HL-60/S4 treated with phorbol 12-myristate 13-acetate at 8.2 ng/mL for 4 days and 3 days (cell line): ENCODE results near the gene DHX30.
"Not testable (repeated sequence)": the region's sequence is repeated elsewhere in the genome, so short reads cannot be mapped to it uniquely, and the experiment has no call there.

Experiments
- in situ Hi-C: fragments of 300-500 bp; cut with MboI; formaldehyde crosslinking; loops from 2 replicates; pipeline ENCODE4 v1.15.0; 2022; ENCODE audit warnings: low sequenced_read_pairs

DHX30 gene

DNA sequence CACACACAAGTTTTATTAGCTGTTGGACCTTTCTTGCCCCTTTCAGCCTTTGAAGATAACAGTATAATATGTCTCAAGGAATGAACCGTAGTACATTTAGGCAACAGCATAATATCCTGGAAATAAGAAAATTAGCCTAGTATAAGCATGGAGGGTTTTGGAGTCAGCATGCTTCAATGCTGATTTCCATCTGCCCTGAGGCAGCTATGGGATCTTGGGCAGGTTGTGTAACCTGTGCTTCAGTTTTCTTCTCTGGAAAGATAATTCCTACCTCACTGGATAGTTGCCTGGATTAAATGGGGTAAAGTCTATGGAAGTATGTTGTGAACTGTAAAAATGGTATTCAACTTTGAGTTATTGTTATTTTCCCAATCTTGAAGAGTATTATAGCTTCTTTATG, 1.6 kb downstream of the DHX30 start:
- in situ Hi-C loops = no loop called here

DNA sequence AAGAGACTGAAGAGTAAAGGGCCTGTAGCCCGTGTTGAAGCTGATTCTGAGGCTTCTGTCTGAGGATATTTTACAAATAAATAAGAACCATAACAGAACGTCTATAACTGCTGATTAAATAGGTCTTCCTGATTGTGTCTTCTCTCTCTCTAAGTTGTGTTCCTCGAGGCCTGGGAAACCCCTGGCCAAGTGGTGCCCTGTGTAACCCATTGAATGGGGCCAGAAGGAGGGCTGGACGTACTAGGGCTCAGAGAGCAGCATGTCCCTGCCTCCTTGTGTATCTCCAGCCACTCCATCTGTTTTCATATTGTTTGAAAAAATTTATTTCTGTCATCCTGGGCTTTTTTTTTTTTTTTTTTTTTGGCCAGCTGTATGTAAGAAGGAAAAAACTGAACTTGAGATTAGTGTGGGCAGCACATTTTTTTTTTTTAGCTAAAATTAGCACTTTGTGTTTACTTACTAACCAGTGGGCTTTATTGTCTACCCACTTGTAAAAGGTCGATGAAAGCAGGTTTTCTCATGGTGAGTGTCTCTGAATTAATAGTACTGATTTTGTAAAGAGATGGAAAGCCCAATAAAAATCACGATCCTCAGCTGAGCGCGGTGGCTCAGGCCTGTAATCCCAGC, 10.7 kb downstream of the DHX30 start:
- in situ Hi-C loops = no loop called here

DNA sequence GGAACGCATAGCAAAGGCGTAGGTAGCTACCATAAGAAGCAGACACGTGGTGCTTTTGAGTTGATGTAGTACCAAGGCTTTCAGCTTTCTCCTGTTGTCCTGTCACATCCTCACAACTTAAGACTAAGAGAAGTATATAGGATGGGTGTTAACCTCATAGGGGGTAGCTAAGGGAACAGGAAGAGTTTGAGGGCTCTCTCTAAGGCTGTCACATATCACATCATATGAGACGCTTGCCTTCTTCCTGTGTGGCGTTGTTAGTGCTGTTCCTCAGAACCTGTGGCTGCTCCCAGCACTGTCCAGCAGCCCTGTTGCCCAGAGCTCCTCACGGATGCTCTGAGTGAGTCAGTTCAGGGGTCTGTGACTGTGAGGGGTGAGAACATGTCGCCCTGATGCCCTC, 14.7 kb downstream of the DHX30 start:
- in situ Hi-C loops = no loop called here

DNA sequence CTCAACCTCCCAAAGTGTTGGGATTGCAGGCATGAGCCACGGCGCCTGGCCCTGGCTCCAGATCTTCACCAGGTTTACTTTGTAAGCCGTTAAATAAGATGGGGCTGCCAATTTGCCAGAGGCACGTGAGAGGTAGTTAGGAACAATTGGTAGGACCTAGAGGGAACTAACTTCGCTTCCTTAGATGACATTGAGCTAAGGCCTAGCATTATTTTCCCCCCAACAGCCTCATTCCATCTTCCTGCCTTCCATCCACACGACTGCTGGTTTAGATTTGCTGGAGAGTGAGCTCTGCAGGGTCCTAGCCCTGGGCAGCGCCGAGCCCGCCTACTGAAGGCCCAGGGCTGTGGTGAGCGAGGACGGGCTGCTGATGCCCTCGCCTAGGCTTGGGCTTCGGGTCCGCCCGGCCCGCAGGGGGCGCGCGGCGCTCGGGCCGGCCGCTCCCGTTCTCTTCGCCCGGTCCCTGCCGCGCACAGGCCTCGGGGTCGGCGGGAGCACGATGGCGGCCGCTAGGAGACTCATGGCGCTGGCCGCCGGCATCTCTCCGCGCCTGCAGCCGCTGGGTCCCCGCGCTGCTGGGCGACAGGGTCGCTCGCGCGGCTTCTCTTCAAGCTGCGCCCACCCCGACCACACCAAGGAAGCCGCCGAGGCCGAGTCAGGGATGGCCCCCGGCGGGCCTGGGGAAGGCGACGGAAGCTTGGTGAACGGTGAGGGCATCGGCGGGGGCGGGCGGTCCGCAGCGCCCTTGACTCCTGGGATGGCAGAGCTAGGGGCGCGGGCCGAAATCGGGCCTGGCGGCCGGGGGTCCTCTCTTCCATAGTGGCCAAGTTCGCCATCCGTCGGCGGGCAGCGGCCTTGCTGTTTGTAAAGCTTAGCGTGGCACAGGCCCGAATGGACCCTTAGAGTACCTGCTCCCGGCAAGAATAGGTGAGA, 21.9 kb downstream of the DHX30 start:
- in situ Hi-C loops = no loop called here

DNA sequence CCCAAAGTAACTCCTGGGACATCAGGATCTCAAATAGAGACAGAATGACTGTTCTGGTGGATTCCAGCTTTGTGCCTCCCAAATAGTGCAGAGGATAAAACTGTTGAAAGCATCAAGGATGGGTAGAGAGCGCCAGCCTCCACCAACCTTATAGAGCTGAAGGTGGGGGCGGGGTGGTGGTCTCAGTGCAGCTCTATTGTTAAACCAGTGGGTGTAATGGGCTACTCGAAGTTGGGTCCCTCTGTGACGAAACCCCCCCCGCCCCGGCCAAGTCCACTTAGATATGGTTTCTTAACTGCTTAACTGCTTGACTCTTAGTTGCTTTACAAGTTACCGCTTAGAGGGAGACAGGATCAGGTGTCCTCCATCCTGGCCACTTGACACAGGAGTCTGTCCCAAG, 22.7 kb downstream of the DHX30 start:
- in situ Hi-C loops = no loop called here

DNA sequence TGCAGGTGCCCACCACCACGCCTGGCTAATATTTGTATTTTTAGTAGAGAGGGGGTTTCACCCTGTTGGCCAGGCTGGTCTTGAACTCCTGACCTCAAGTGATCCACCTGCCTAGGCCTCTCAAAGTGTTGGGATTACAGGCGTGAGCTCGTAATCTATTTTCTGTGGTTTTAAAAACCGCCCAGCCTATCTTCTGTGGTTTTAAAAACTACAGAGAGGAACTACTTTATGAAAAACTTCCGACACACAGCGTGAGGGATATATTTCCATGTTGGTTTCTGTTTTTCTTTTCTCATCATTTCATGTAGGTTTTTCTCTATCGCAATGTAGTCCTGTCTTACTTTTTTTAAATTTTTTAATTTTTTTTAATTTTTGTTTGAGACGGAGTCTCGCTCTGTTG, 26.5 kb downstream of the DHX30 start:
- in situ Hi-C loops = not testable (repeated sequence)

DNA sequence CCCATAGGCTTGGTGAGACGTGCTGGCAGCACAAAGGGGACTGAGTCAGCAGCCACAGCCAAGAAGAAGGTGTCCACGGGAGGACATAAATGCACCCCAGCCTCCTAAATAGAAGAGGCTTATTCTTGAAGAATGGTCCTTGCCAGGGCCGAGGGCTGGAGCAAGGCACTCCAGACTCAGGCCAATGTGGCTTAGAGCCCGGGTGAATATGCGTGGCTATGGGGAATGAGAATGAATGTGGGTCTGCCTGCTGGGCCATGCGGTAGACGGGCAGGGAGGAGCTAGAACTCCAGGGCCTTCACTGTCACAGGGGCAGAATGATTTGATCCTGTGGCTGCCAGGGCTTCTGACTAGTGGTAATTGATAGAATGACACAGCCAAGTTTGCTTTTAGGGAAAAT, 34.0 kb downstream of the DHX30 start:
- in situ Hi-C loops = no loop called here

DNA sequence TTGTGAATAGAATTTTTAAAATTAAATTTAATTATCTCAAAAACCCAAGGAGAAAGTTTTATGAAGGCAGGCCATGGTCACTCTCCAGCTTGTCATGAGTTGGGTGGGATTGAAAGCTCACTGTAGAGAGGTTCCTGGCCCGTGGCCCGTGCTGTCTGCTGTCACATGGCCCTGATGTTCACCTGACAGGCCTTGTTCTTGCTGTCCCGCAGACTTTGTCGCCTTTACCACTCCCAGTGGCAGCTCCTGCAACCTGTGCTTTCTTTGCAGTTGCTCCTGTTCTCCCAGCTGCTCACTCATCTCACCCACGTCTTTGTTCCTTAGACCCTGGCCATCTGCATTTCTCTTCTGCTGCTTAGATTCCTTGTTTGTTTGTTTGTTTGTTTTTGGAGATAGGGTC, 35.6 kb downstream of the DHX30 start:
- in situ Hi-C loops = no loop called here

DNA sequence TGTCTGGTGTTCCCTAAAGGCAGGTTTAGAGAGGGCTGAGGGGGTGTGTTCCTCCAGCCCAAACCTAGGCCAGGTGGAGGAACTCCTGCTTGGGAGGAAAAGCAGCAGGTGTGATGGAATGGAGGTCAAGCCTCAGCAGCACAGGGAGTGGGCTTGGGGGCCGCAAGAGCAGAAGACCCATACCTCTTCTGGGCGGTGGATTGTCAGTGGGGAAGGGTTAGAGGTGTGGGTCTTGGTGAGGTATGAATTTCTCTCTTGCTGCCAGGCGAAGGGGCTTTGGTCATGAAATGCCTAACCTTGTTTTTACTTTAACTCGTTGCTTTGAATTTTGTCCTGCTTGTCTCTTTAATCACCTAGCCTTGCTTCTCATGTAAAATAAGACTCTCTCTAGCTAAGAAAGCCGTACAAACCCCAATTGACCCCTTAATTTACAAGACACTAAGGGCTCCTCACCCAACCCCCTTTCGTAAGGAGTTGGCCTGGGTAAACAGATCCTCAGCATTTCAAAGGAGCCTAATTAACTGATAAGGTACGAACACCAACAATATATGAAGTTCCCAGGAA, 38.9 kb downstream of the DHX30 start:
- in situ Hi-C loops = no loop called here

DNA sequence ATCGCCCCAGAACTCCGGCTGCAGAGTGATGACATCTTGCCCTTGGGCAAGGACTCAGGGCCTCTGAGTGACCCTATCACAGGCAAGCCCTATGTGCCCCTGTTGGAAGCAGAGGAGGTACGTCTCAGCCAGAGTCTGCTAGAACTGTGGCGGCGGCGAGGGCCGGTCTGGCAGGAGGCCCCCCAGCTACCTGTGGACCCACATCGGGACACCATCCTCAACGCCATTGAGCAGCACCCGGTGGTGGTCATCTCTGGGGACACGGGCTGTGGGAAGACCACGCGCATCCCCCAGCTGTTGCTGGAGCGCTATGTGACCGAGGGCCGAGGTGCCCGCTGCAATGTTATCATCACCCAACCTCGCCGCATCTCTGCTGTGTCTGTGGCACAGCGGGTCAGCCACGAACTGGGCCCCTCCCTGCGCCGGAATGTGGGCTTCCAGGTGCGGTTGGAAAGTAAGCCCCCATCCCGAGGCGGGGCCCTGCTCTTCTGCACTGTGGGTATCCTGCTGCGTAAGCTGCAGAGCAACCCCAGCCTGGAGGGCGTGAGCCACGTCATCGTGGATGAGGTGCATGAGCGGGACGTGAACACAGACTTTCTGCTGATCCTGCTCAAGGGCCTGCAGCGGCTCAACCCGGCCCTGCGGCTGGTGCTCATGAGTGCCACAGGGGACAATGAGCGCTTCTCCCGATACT, 43.4 kb downstream of the DHX30 start:
- in situ Hi-C loops = no loop called here

DNA sequence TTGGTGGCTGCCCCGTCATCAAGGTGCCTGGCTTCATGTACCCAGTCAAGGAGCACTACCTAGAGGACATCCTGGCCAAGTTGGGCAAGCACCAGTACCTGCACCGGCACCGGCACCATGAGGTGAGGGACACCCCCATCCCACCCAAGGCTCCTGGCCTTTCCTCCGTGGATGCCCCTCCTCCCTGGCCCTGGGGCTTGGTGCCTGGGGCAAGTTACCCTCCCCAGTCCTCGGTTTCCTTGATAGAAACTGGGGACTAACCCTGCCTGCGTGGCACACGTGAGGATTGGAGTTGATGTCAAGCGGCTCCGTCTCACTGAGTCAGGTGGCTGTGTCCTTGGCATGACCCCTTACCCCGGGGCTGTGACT, 43.9 kb downstream of the DHX30 start:
- in situ Hi-C loops = no loop called here

DNA sequence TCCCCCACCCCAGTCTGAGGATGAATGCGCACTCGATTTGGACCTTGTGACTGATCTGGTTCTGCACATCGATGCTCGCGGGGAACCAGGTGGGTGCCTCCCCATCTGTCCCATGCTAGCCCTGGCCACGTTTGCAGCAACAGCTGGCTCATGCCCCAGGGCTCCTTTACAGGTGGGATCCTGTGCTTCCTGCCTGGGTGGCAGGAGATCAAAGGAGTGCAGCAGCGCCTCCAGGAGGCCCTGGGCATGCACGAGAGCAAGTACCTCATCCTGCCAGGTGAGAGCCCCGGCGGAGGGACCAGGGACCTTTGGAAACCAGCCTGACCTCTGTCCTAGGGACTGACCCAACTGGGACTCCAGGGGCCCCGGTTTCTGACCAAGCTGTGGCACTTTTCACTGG, 44.3 kb downstream of the DHX30 start:
- in situ Hi-C loops = no loop called here

DNA sequence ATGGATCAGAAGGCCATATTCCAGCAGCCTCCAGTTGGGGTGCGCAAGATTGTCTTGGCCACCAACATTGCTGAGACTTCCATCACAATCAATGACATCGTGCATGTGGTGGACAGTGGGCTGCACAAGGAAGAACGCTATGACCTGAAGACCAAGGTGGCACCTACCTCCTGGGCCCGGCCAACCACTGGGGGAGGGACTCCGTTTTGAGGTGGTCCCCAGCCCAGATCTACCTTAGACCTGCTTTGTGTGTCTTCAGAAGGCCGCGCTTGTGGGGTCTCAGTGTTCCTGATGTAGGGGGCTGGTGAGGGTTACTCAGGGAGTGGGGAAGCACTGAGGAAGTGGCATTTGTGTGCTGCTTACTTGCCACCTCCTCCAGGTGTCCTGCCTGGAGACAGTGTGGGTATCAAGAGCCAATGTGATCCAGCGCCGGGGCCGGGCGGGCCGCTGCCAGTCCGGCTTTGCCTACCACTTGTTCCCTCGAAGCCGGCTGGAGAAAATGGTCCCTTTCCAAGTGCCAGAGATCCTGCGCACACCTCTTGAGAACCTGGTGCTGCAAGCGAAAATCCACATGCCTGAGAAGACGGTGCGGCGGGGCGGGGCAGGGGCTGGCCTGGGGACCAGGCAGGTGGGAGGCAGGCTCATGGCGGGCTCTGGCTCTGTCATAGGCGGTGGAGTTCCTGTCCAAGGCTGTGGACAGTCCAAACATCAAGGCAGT, 45.0 kb downstream of the DHX30 start:
- in situ Hi-C loops = no loop called here

DNA sequence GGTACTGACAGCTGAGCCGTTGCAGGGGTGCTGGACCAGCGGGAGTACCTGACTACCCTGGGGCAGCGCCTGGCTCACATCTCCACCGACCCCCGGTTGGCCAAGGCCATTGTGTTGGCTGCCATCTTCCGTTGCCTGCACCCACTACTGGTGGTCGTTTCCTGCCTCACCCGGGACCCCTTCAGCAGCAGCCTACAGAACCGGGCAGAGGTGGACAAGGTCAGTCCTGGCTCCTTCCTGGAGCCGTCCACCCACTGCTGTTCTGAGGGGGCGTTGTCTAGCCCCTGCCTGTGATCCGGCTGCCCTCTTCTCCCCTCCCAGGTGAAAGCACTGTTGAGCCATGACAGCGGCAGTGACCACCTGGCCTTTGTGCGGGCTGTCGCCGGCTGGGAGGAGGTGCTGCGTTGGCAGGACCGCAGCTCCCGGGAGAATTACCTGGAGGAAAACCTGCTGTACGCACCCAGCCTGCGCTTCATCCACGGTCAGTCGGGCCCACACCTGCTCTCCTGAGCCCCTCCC, 45.7 kb downstream of the DHX30 start:
- in situ Hi-C loops = no loop called here

DNA sequence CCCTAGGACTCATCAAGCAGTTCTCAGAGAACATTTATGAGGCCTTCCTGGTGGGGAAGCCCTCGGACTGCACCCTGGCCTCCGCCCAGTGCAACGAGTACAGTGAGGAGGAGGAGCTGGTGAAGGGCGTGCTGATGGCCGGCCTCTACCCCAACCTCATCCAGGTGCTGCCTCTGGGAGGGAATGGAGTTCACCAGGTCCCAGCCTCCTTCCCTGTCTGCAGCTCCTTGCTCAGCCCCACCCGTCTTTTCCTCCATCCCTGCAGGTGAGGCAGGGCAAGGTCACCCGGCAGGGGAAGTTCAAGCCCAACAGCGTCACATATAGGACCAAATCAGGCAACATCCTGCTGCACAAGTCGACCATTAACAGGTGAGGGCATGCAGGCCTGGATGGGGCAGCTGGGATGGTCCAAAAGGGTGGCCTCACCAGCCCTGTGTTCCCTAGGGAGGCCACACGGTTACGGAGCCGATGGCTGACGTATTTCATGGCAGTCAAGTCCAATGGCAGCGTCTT, 46.3 kb downstream of the DHX30 start:
- in situ Hi-C loops = no loop called here

DNA sequence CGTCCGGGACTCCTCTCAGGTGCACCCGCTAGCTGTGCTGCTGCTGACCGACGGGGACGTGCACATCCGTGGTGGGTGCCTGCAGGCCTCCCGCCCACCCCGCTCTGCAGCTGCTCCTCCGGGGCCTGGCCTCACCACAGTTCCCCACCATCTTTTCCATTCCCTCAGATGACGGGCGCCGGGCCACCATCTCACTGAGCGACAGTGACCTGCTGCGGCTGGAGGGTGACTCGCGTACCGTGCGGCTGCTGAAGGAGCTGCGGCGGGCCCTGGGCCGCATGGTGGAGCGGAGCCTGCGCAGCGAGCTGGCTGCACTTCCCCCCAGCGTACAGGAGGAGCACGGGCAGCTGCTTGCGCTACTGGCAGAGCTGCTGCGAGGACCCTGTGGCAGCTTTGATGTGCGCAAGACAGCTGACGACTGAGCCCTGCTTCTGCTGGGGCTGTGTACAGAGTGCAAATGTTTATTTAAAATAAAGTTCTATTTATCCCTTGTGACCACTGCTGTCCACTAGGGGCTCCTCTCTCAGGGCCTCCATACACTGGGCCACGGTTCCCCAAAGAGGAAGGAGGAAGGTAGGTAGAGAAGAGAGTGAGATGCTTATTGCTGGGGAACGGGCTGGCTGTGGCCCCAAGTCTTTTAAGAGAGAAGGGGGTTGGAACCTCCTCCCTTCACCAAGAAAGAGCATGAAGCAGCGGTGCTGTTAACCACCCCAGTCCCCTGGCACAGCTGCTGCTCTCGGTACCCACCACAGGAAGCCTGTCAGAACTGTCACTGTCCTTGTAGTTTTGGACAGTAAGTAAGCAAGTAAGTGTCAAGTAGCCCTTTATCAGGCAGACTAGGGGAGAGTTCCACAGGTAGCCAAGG, 47.0 kb downstream of the DHX30 start:
- in situ Hi-C loops = loop anchor here (25.0 kb wide), 1 partner anchor 312 kb away; no protein-coding TSS in a partner anchor

DNA sequence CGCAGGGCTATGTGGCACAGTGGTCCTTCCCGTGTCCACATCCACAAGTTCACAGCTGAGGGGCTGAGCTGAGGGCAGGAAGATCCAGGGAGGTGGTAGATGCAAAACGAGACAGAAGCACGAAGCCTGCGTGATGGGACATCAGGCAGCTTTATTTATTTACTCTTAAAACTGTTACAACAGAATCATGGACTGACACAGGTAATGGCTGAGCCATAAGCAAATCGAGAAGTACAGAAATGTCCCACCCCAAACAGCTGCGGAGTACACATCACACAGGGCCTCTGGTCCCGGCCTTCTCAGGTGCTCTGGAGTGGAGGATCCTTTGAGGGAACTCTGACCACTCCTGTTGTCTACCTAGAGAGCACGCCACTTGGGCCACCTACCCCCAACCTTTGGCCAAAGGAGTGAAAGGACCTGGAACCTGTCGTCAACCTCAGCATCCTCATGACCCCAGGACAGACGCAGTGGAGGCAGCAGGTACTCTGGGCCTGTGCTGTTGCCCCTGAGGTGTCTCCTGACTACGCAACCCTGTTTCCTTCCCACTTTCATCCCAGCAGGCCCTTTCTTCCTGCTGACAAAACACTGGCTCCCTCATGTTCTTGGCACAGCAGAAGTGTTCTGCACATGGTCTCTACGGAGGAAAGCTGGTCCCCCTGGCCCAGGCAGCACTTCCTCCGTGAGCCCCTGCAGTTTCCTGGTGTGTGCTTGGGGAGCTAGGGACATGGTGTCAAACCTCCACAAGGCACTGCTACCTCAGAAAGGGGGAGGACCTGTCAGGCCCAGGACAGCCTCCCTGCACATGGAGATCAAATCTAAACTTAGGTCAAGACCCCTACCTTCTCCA, 47.8 kb downstream of the DHX30 start:
- in situ Hi-C loops = loop anchor here (25.0 kb wide), 1 partner anchor 312 kb away; no protein-coding TSS in a partner anchor

DNA sequence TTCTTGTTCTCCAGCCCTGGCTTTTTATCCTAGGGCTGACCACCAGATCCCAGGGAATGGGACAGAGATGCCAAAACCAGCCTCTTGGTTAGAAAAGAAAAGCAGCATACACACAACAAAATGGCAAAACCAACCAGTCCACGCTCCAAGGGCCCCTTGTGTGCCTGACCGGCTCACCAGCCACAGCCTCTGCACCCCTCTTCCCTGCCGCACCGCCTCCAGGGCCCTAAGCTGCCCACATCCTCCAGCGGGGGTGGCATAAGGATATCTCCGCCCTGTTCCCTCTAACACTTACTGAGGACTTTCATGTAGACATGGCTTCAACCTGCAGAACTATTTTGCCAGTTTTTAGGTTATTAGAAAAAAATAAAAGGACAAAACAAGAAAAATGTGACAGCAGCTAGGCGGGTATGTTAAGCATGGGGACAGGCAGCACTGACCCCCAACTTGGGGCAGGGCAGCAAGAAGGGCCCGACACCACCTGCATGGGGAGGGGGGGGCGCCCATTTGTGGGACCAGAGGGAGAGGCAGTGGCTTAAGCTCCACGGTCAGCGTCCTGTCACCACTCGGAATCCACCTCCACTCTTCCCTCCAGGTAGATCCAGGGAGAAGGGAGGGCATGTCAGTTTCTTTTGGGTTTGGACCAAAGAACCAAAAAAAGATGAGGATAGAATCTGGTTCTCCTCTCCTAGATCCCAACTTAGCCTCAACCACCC, 49.1 kb downstream of the DHX30 start:
- in situ Hi-C loops = loop anchor here (25.0 kb wide), 1 partner anchor 310 kb away; no protein-coding TSS in a partner anchor
